HG03103 (cell line): ENCODE data around the gene USP21.

Experiments
- ATAC-seq: cut with Tn5 transposase; IDR thresholded peaks from one replicate; pipeline ENCODE4 v1.9.1; 2021; ENCODE audit warnings: low read depth; ENCODE audit not compliant: unreplicated experiment

USP21 gene

DNA sequence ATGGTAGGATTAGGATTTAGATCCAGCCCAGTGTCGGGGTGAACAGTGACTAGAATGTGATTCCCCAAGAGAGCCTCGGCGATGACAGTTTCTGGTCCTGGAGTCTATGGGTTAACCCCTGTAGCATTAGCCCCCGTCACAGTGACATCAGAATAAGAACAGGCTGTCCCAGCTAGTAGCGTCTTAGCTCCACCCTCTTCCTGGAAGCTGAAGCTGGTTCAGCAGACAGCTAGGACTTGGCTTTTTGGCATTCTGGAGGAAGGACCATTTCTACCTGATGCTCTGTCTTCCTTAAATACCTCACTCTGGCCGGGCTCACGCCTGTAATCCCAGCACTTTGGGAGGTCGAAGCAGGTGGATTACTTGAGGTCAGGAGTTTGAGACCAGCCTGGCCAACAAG, 47.9 kb downstream of the USP21 start:
- ATAC-seq, result no peak

DNA sequence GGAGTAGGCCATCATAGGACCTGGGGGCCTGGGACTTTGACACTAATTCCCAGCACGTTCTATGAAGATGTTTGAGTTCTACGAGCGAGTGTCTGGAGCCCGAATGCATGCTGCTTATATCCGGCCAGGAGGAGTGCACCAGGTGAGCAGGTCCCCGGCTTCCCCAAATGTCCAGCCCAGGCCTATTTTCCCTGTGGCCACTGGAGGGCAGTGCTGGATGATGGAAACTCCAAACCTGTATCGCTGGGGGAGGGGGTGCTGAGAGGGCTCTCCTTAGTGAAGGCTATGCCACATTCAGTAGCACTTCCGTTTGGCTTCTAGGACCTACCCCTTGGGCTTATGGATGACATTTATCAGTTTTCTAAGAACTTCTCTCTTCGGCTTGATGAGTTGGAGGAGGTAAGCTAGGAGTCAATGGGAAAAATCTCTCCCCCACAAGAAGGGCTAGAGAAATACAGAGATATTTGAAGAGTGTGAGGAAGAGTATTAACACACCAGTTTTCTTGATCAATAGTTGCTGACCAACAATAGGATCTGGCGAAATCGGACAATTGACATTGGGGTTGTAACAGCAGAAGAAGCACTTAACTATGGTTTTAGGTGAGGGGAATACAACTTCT, 50.6 kb downstream of the USP21 start:
- no peak for ATAC-seq

DNA sequence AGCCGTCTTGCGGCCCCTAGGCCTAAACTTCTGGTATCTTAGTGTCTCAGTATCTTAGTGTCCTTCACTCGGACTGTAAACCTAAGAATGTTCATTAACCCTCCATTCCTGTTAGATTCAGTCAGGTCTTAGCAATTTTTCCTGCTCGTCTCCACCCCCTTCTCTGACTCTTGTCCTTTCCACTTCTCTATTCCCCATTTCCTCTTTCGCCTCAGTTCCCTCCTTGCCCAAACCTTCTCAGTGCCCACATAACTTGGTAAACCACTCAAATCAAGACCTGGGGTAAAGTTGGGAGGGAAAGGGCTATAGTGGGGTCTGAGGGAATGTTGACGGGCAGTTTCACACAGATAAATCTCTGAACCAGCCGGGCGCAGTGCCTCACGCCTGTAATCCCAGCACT, 55.1 kb downstream of the USP21 start:
- ATAC-seq, result no peak

DNA sequence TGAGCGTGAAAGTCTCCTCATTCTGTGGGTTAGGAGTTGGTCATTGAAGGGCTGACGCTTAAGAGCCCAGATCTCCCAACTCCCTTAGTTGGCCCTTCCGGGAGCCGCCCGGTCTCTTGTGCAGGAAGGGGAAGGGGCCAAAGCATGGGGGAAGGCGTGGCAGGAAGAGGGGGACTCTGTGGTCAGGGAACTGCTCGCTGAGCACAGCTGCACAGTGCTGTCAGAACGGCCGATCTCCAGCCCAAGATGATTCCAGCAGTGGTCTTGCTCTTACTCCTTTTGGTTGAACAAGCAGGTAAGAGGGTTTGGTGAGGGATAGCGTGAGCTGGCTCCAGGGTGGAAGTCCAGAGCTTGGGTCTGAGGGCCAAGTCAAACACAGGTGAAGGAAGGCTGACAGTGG, 55.8 kb downstream of the USP21 start, which contains the start of gene FCER1G:
Gene FCER1G (plus strand): TSS at position 220 of the 400 bp plus-strand sequence. CDS start 27 bp downstream, at position 247.
- no peak for ATAC-seq
